CD4-positive, CD25-positive, alpha-beta regulatory T cell (primary cell): Measurements from ENCODE around the gene APOL6. TPM values are rescaled to one million over a fixed set of nuclear protein-coding genes. Genes with fewer than 3 reads are reported as not detected.

ENCODE experiments used
- ATAC-seq, 2 donors: fragments of 150-1000 bp; cut with Tn5 transposase; one replicate each; pipeline ENCODE4 v1.10.0; 2021; ENCODE audit warnings: low read depth in 2 of 2, moderate number of reproducible peaks in 2 of 2, moderate library complexity in 1 of 2
- DNase-seq, 3 donors: peaks; one replicate each; pipeline versions ENCODE4 v3.0.0 to v3.0.0-alpha.2; 2012 to 2022; ENCODE audit warnings: mixed read lengths in 1 of 3
- H3K27ac ChIP-seq: one replicate; pipeline ENCODE4 v1.7.0; 2013; ENCODE audit warnings: mild to moderate bottlenecking, low read length; ENCODE audit not compliant: insufficient read depth, poor library complexity, severe bottlenecking
- H3K27me3 ChIP-seq: one replicate; pipeline ENCODE4 v1.7.0; 2013; ENCODE audit warnings: low read length; ENCODE audit not compliant: control insufficient read depth, insufficient read depth
- H3K36me3 ChIP-seq: one replicate; pipeline ENCODE4 v1.7.0; 2013; ENCODE audit warnings: mild to moderate bottlenecking, low read length, moderate library complexity; ENCODE audit not compliant: control insufficient read depth, insufficient read depth
- H3K4me1 ChIP-seq: 2 replicates; pipeline ENCODE4 v1.7.0; 2013; ENCODE audit warnings: mild to moderate bottlenecking, low read length; ENCODE audit not compliant: insufficient read depth, control insufficient read depth, poor library complexity, severe bottlenecking
- H3K4me3 ChIP-seq: one replicate; pipeline ENCODE4 v1.7.0; 2013; ENCODE audit warnings: low read depth, mild to moderate bottlenecking, low read length, moderate library complexity
- H3K9me3 ChIP-seq, 2 experiments: 1 replicate in 1 of 2; 2 replicates in 1 of 2; pipeline ENCODE4 v1.7.0; 2013; ENCODE audit warnings: low read length in 2 of 2, mild to moderate bottlenecking in 1 of 2, moderate library complexity in 1 of 2; ENCODE audit not compliant: control insufficient read depth in 2 of 2
- H3K27ac Mint-ChIP-seq, 3 donors: one replicate each; pipeline ENCODE4 v1.8.0; 2020 to 2022; ENCODE audit warnings: mild to moderate bottlenecking in 3 of 3, mixed read lengths in 3 of 3, moderate library complexity in 2 of 3
- H3K27me3 Mint-ChIP-seq: one replicate; pipeline ENCODE4 v1.8.0; 2022; ENCODE audit warnings: mild to moderate bottlenecking, mixed read lengths
- H3K36me3 Mint-ChIP-seq: one replicate; pipeline ENCODE4 v1.8.0; 2020; ENCODE audit warnings: mixed read lengths
- H3K4me1 Mint-ChIP-seq, 4 donors: one replicate each; pipeline ENCODE4 v1.8.0; 2020 to 2022; ENCODE audit warnings: mixed read lengths in 4 of 4, mild to moderate bottlenecking in 1 of 4
- H3K4me3 Mint-ChIP-seq, 4 donors: one replicate each; pipeline ENCODE4 v1.8.0; 2020 to 2022; ENCODE audit warnings: mild to moderate bottlenecking in 4 of 4, mixed read lengths in 4 of 4, moderate library complexity in 3 of 4
- H3K9me3 Mint-ChIP-seq, 7 donors: one replicate each; pipeline ENCODE4 v1.8.0; 2020 to 2022; ENCODE audit warnings: mixed read lengths in 7 of 7, mild to moderate bottlenecking in 3 of 7, moderate library complexity in 2 of 7
- polyA plus RNA-seq, 4 donors: library from polyadenylated mRNA; unstranded; fragments of 300-500 nt; fragmentation: Illumina TruSeq; gene quantifications; one replicate each; pipeline ENCODE4 v1.2.3, GENCODE V29; 2021
- total RNA-seq: library from RNA; stranded (reverse); gene quantifications from one replicate; pipeline ENCODE4 v1.2.3, GENCODE V29; 2022

The APOL6 gene
- total and polyA plus RNA-seq, 5 donors from 2014 or later: 17.8 to 71.9 (median 21.8) TPM

GRCh38 chr22:35605851-35606481, 42.3 kb upstream of the APOL6 start:
- Mint-ChIP-seq H3K4me3 (no peak overlapping the region), H3K36me3 (no peaks in the 10 kb centered on the region), H3K27ac (no peak overlapping the region), H3K27me3 (peaks cover 16% of the 10 kb centered on the region), H3K4me1 (no peaks in the 10 kb centered on the region), H3K9me3 (peaks cover 0 to 4% (median 0%) of the 10 kb centered on the region in 7 donors)
- Histone ChIP-seq H3K36me3 (no peaks in the 10 kb centered on the region), H3K4me1 (no peaks in the 10 kb centered on the region), H3K4me3 (no peak overlapping the region), H3K27me3 (no peaks in the 10 kb centered on the region), H3K27ac (no peak overlapping the region), H3K9me3 (no peaks in the 10 kb centered on the region)
- no peak for DNase-seq
- ATAC-seq: no peak

- H3K4me1 Mint-ChIP-seq: no peaks in the 10 kb centered on the region
- Histone ChIP-seq H3K9me3 (no peaks in the 10 kb centered on the region), H3K36me3 (no peaks in the 10 kb centered on the region), H3K27me3 (no peaks in the 10 kb centered on the region), H3K4me3 (no peak overlapping the region), H3K4me1 (no peaks in the 10 kb centered on the region), H3K27ac (no peak overlapping the region)
- no peaks in the 10 kb centered on the region for H3K36me3 Mint-ChIP-seq
- DNase-seq: no peak
- H3K27me3 Mint-ChIP-seq: peaks cover 16% of the 10 kb centered on the region
- H3K4me3 Mint-ChIP-seq: no peak overlapping the region
- H3K9me3 Mint-ChIP-seq: peaks cover 0 to 4% (median 0%) of the 10 kb centered on the region in 7 donors
- ATAC-seq: no peak
- peak overlapping the region in 1 of 3 donors; percentile 38 for H3K27ac Mint-ChIP-seq
These were observed 41.3 kb upstream of the APOL6 start for GRCh38 chr22:35606916-35607315.

- Histone ChIP-seq H3K36me3 (no peaks in the 10 kb centered on the region), H3K27ac (no peak overlapping the region), H3K27me3 (no peaks in the 10 kb centered on the region), H3K4me1 (no peaks in the 10 kb centered on the region), H3K4me3 (no peak overlapping the region), H3K9me3 (no peaks in the 10 kb centered on the region)
- ATAC-seq (no peak), DNase-seq (no peak)
- Mint-ChIP-seq H3K27me3 (peaks cover 16% of the 10 kb centered on the region), H3K4me3 (no peak overlapping the region), H3K36me3 (no peaks in the 10 kb centered on the region), H3K27ac (peak overlapping the region in 1 of 3 donors; percentile 34), H3K9me3 (peaks cover 0 to 3% (median 0%) of the 10 kb centered on the region in 7 donors), H3K4me1 (peaks cover 0 to 2% (median 0%) of the 10 kb centered on the region in 4 donors)
These were observed 40.2 kb upstream of the APOL6 start for GRCh38 chr22:35608088-35608487.

- peaks cover 0 to 1% (median 0%) of the 10 kb centered on the region in 7 donors for H3K9me3 Mint-ChIP-seq
- Histone ChIP-seq H3K27me3 (no peaks in the 10 kb centered on the region), H3K4me3 (no peak overlapping the region), H3K4me1 (no peaks in the 10 kb centered on the region), H3K27ac (no peak overlapping the region), H3K9me3 (no peaks in the 10 kb centered on the region), H3K36me3 (no peaks in the 10 kb centered on the region)
- H3K36me3 Mint-ChIP-seq: no peaks in the 10 kb centered on the region
- H3K27me3 Mint-ChIP-seq: peaks cover 16% of the 10 kb centered on the region
- DNase-seq (no peak), ATAC-seq (no peak)
- no peak overlapping the region for H3K27ac Mint-ChIP-seq
- no peak overlapping the region for H3K4me3 Mint-ChIP-seq
- peaks cover 0 to 2% (median 0%) of the 10 kb centered on the region in 4 donors for H3K4me1 Mint-ChIP-seq
These were observed 39.0 kb upstream of the APOL6 start for GRCh38 chr22:35609261-35609660.

GRCh38 chr22:35609761-35610160, 38.5 kb upstream of the APOL6 start:
- Histone ChIP-seq H3K36me3 (no peaks in the 10 kb centered on the region), H3K9me3 (no peaks in the 10 kb centered on the region), H3K27ac (no peak overlapping the region), H3K4me1 (no peaks in the 10 kb centered on the region), H3K27me3 (no peaks in the 10 kb centered on the region), H3K4me3 (no peak overlapping the region)
- no peak overlapping the region for H3K27ac Mint-ChIP-seq
- H3K4me1 Mint-ChIP-seq: peaks cover 0 to 2% (median 0%) of the 10 kb centered on the region in 4 donors
- no peak overlapping the region for H3K4me3 Mint-ChIP-seq
- ATAC-seq (no peak), DNase-seq (no peak)
- peaks cover 0 to 1% (median 0%) of the 10 kb centered on the region in 7 donors for H3K9me3 Mint-ChIP-seq
- H3K27me3 Mint-ChIP-seq: peaks cover 16% of the 10 kb centered on the region
- H3K36me3 Mint-ChIP-seq: no peaks in the 10 kb centered on the region

GRCh38 chr22:35610741-35611140, 37.5 kb upstream of the APOL6 start:
- no peak for DNase-seq
- Mint-ChIP-seq H3K27ac (peak overlapping the region in 1 of 3 donors; percentile 38), H3K4me3 (no peak overlapping the region), H3K4me1 (peaks cover 0 to 5% (median 0%) of the 10 kb centered on the region in 4 donors), H3K9me3 (peaks cover 0 to 1% (median 0%) of the 10 kb centered on the region in 7 donors), H3K36me3 (no peaks in the 10 kb centered on the region), H3K27me3 (peaks cover 16% of the 10 kb centered on the region)
- no peak for ATAC-seq
- Histone ChIP-seq H3K27me3 (no peaks in the 10 kb centered on the region), H3K4me1 (no peaks in the 10 kb centered on the region), H3K4me3 (no peak overlapping the region), H3K9me3 (no peaks in the 10 kb centered on the region), H3K27ac (no peak overlapping the region), H3K36me3 (no peaks in the 10 kb centered on the region)

GRCh38 chr22:35611200-35611890, 36.9 kb upstream of the APOL6 start:
- Mint-ChIP-seq H3K4me1 (peaks cover 0 to 9% (median 0%) of the 10 kb centered on the region in 4 donors), H3K4me3 (no peak overlapping the region), H3K27me3 (peaks cover 16% of the 10 kb centered on the region), H3K27ac (no peak overlapping the region), H3K9me3 (peaks cover 0 to 1% (median 0%) of the 10 kb centered on the region in 7 donors), H3K36me3 (no peaks in the 10 kb centered on the region)
- ATAC-seq: peak in 1 of 2 donors; percentile 11
- Histone ChIP-seq H3K27me3 (no peaks in the 10 kb centered on the region), H3K4me1 (no peaks in the 10 kb centered on the region), H3K27ac (no peak overlapping the region), H3K9me3 (no peaks in the 10 kb centered on the region), H3K4me3 (no peak overlapping the region), H3K36me3 (no peaks in the 10 kb centered on the region)
- no peak for DNase-seq
